GM19025 (cell line): ENCODE results near the gene PNCK.

Experiments
- ATAC-seq: cut with Tn5 transposase; IDR thresholded peaks from one replicate; pipeline ENCODE4 v1.9.1; 2021; ENCODE audit warnings: mild to moderate bottlenecking, low read depth, moderate library complexity; ENCODE audit not compliant: unreplicated experiment

The PNCK gene

GRCh38 chrX:153643431-153644351 lies 29.9 kb downstream of the PNCK start:
- no peak for ATAC-seq

- ATAC-seq, result no peak
Observed at GRCh38 chrX:153642655-153643430, 30.8 kb downstream of the PNCK start.

GRCh38 chrX:153642051-153642654 lies 31.5 kb downstream of the PNCK start:
- ATAC-seq, result no peak

- no peak for ATAC-seq
Observed at GRCh38 chrX:153641627-153642026, 32.0 kb downstream of the PNCK start.

GRCh38 chrX:153640736-153641575 lies 32.7 kb downstream of the PNCK start:
- no peak for ATAC-seq

- no peak for ATAC-seq
Observed at GRCh38 chrX:153640045-153640686, 33.4 kb downstream of the PNCK start.

- no peak for ATAC-seq
Observed at GRCh38 chrX:153639177-153640044, 34.2 kb downstream of the PNCK start.

GRCh38 chrX:153638436-153639176 lies 35.0 kb downstream of the PNCK start:
- ATAC-seq, result no peak

GRCh38 chrX:153638041-153638371 lies 35.6 kb downstream of the PNCK start:
- no peak for ATAC-seq

- ATAC-seq, result no peak
Observed at GRCh38 chrX:153637121-153638040, 36.2 kb downstream of the PNCK start.

- ATAC-seq, result no peak
Observed at GRCh38 chrX:153636716-153637115, 36.9 kb downstream of the PNCK start.

- no peak for ATAC-seq
Observed at GRCh38 chrX:153635788-153636668, 37.6 kb downstream of the PNCK start.

- ATAC-seq, result no peak
Observed at GRCh38 chrX:153635388-153635787, 38.2 kb downstream of the PNCK start.

GRCh38 chrX:153634832-153635231 lies 38.8 kb downstream of the PNCK start:
- no peak for ATAC-seq

GRCh38 chrX:153634236-153634635 lies 39.4 kb downstream of the PNCK start:
- no peak for ATAC-seq

GRCh38 chrX:153633607-153634180 lies 39.9 kb downstream of the PNCK start:
- ATAC-seq, result no peak
